Measurements from ENCODE around the gene SGPP2. TPM values are rescaled to one million over a fixed set of nuclear protein-coding genes. Genes with fewer than 3 reads are reported as not detected.

The SGPP2 gene
- total RNA-seq, 1 donor from 2014 or later, result 0.25 TPM

DNA sequence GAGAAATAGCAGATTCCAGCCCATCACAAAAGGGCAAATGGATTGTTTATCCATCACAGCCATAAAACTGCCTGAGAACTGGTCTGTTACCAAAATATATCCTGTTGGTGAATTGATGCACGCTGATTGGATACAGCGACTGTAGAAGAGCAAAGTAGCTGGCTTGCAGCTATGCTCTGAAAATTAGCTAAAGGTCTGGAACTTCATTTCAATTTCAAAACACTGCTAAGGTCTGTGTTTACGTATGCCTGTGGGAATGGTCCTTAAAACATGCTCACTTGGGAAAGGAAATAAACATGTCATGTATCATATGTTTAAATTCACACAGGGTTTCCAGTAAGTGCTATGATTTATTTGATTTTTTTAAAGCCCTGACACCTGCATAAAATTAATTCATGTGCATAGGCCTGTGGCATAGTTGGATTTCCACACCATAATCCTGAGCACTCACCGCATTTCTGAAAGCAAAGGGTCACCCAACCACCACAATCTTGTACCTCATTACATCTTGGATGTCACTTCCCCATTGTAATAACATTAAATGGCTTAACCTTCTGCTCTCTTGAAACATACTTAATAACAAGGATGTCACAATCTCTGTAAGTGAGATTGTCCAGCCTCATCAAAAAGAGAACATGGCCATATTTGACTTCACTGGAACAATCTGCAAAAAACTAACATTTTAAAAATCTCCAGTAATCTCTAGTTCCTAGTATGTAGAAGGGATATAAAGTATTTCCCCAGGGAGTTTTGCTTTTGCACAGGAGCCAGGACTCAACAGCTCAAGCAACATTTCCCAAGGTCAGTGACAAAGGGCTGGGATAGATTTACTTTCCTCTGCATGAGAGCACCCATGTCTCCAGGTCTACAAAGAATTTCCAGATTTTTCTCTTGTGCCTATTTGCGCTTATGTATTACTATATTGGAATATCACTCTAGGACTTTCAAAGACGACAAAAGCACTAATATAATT lies 121.8 kb downstream of the SGPP2 start:
- Mint-ChIP-seq H3K4me1 (no peaks in the 10 kb centered on the region), H3K27ac (no peak overlapping the region), H3K4me3 (no peak overlapping the region), H3K36me3 (no peaks in the 10 kb centered on the region), H3K27me3 (ENCODE audit: low read depth) (peaks cover 35% of the 10 kb centered on the region), H3K9me3 (no peaks in the 10 kb centered on the region)
- DNase-seq (ENCODE audit: low spot score in 2 of 2, unreplicated experiment in 2 of 2), result no peak
- TF ChIP-seq, protein P1, sequence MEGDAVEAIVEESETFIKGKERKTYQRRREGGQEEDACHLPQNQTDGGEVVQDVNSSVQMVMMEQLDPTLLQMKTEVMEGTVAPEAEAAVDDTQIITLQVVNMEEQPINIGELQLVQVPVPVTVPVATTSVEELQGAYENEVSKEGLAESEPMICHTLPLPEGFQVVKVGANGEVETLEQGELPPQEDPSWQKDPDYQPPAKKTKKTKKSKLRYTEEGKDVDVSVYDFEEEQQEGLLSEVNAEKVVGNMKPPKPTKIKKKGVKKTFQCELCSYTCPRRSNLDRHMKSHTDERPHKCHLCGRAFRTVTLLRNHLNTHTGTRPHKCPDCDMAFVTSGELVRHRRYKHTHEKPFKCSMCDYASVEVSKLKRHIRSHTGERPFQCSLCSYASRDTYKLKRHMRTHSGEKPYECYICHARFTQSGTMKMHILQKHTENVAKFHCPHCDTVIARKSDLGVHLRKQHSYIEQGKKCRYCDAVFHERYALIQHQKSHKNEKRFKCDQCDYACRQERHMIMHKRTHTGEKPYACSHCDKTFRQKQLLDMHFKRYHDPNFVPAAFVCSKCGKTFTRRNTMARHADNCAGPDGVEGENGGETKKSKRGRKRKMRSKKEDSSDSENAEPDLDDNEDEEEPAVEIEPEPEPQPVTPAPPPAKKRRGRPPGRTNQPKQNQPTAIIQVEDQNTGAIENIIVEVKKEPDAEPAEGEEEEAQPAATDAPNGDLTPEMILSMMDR (IDR thresholded peaks at IDR 0.05; ENCODE audit: unreplicated experiment), result no peak

GRCh38 chr2:222547083-222547482 lies 122.7 kb downstream of the SGPP2 start:
- H3K27ac Mint-ChIP-seq, result no peak overlapping the region
- no peaks in the 10 kb centered on the region for H3K4me1 Mint-ChIP-seq
- TF ChIP-seq, protein P1 (IDR thresholded peaks at IDR 0.05; ENCODE audit: unreplicated experiment), result no peak
- no peak for DNase-seq (ENCODE audit: low spot score in 2 of 2, unreplicated experiment in 2 of 2)
- H3K27me3 Mint-ChIP-seq (ENCODE audit: low read depth), result peaks cover 37% of the 10 kb centered on the region
- H3K4me3 Mint-ChIP-seq, result no peak overlapping the region
- H3K9me3 Mint-ChIP-seq, result no peaks in the 10 kb centered on the region
- no peaks in the 10 kb centered on the region for H3K36me3 Mint-ChIP-seq

DNA sequence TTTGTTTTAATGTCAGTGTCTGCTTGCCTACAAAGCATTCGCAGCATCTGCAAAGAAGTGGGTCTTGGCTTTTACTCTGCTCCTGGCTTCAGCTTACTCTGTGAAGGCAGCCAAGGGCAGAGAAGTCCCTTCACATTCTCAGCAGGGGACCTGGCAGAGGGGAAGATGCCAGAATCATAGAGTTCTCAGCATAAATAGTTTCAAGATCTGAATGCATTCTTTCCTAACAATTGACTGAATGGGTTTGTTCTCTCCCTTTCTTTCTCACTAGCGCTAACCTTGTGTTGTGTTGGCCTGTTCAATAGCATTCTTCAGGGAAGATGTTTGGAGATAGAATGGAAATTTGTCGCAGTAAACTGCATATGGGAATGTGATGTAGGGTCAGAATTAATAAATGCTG lies 124.6 kb downstream of the SGPP2 start:
- Mint-ChIP-seq H3K36me3 (no peaks in the 10 kb centered on the region), H3K27me3 (ENCODE audit: low read depth) (peaks cover 43% of the 10 kb centered on the region), H3K4me1 (no peaks in the 10 kb centered on the region), H3K27ac (no peak overlapping the region), H3K9me3 (no peaks in the 10 kb centered on the region), H3K4me3 (no peak overlapping the region)
- DNase-seq (ENCODE audit: low spot score in 2 of 2, unreplicated experiment in 2 of 2), result no peak
- TF ChIP-seq, protein P1 (IDR thresholded peaks at IDR 0.05; ENCODE audit: unreplicated experiment), result no peak

- DNase-seq (ENCODE audit: low spot score in 2 of 2, unreplicated experiment in 2 of 2), result no peak
- H3K27me3 Mint-ChIP-seq (ENCODE audit: low read depth), result peaks cover 53% of the 10 kb centered on the region
- no peak overlapping the region for H3K4me3 Mint-ChIP-seq
- no peaks in the 10 kb centered on the region for H3K36me3 Mint-ChIP-seq
- no peaks in the 10 kb centered on the region for H3K4me1 Mint-ChIP-seq
- TF ChIP-seq, protein P1 (IDR thresholded peaks at IDR 0.05; ENCODE audit: unreplicated experiment), result no peak
- H3K9me3 Mint-ChIP-seq, result no peaks in the 10 kb centered on the region
- no peak overlapping the region for H3K27ac Mint-ChIP-seq
Observed at GRCh38 chr2:222554517-222554916, 130.2 kb downstream of the SGPP2 start.

GRCh38 chr2:222561151-222561550 lies 136.8 kb downstream of the SGPP2 start:
- TF ChIP-seq, protein P1 (IDR thresholded peaks at IDR 0.05; ENCODE audit: unreplicated experiment), result no peak
- no peak overlapping the region for H3K4me3 Mint-ChIP-seq
- H3K9me3 Mint-ChIP-seq, result no peaks in the 10 kb centered on the region
- H3K27me3 Mint-ChIP-seq (ENCODE audit: low read depth), result peaks cover 21% of the 10 kb centered on the region
- no peak overlapping the region for H3K27ac Mint-ChIP-seq
- H3K4me1 Mint-ChIP-seq, result no peaks in the 10 kb centered on the region
- DNase-seq (ENCODE audit: low spot score in 2 of 2, unreplicated experiment in 2 of 2), result no peak
- H3K36me3 Mint-ChIP-seq, result peaks cover 3% of the 10 kb centered on the region

Data from mesothelial cell of epicardium (in vitro differentiated cells).